MM.1S (cell line): ENCODE results near the gene MYO10.

Experiments
- DNase-seq: peaks from one replicate; pipeline ENCODE4 v3.0.0-alpha.2; 2015
- H2AFZ ChIP-seq: fragments of 300-600 bp; sonication (generic); 2 replicates; pipeline ENCODE4 v1.6.0; 2016; ENCODE audit warnings: antibody characterized with exemption, low read length
- H3F3A ChIP-seq: fragments of 300-600 bp; sonication (generic); 2 replicates; pipeline ENCODE4 v1.6.1; 2016; ENCODE audit warnings: mild to moderate bottlenecking, antibody characterized with exemption, low read length, moderate library complexity, mixed read lengths; ENCODE audit not compliant: insufficient read depth
- H3K27ac ChIP-seq: fragments of 300-600 bp; sonication (generic); 2 replicates; pipeline ENCODE4 v1.5.1; 2016; ENCODE audit warnings: mild to moderate bottlenecking, low read length
- H3K27me3 ChIP-seq: fragments of 300-600 bp; sonication (generic); replicated peaks from 2 replicates; pipeline ENCODE4 v1.6.0; 2016; ENCODE audit warnings: low read length; ENCODE audit not compliant: insufficient read depth
- H3K36me3 ChIP-seq: fragments of 300-600 bp; sonication (generic); replicated peaks from 2 replicates; pipeline ENCODE4 v1.6.1; 2016; ENCODE audit warnings: mild to moderate bottlenecking, low read length, mixed read lengths; ENCODE audit not compliant: insufficient read depth
- H3K4me1 ChIP-seq: fragments of 300-600 bp; sonication (generic); 2 replicates; pipeline ENCODE4 v1.6.1; 2016; ENCODE audit warnings: low read length, mixed read lengths
- H3K4me2 ChIP-seq: fragments of 300-600 bp; sonication (generic); 2 replicates; pipeline ENCODE4 v1.6.0; 2016; ENCODE audit warnings: low read depth, low read length
- H3K4me3 ChIP-seq: fragments of 300-600 bp; sonication (generic); 2 replicates; pipeline ENCODE4 v1.5.1; 2016; ENCODE audit warnings: low read length, mixed read lengths
- H3K79me2 ChIP-seq: fragments of 300-600 bp; sonication (generic); 2 replicates; pipeline ENCODE4 v1.6.1; 2016; ENCODE audit warnings: mixed run types, low read length, mixed read lengths
- H3K9ac ChIP-seq: fragments of 300-600 bp; sonication (generic); 2 replicates; pipeline ENCODE4 v1.6.1; 2016; ENCODE audit warnings: low read length, mixed read lengths
- H3K9me2 ChIP-seq: fragments of 300-600 bp; sonication (generic); replicated peaks from 2 replicates; pipeline ENCODE4 v1.6.1; 2016; ENCODE audit warnings: mild to moderate bottlenecking, low read length, mixed read lengths; ENCODE audit not compliant: insufficient read depth
- H3K9me3 ChIP-seq: fragments of 300-600 bp; sonication (generic); replicated peaks from 2 replicates; pipeline ENCODE4 v1.6.1; 2016; ENCODE audit warnings: mild to moderate bottlenecking, low read length, mixed read lengths; ENCODE audit not compliant: insufficient read depth
- H4K20me1 ChIP-seq: fragments of 300-600 bp; sonication (generic); 2 replicates; pipeline ENCODE4 v1.6.1; 2016; ENCODE audit warnings: mild to moderate bottlenecking, low read length, moderate library complexity, mixed read lengths; ENCODE audit not compliant: insufficient read depth
- CTCF ChIP-seq: fragments of 300-600 bp; sonication (generic); IDR thresholded peaks from 2 replicates; pipeline ENCODE4 v1.5.1; 2016; ENCODE audit warnings: antibody characterized with exemption, low read length, mixed read lengths
- EZH2 ChIP-seq: fragments of 300-600 bp; sonication (generic); optimal IDR thresholded peaks from 2 replicates; pipeline ENCODE3; 2017; ENCODE audit warnings: low read depth, mild to moderate bottlenecking, antibody characterized with exemption, low read length, mixed read lengths
- EZH2phosphoT487 ChIP-seq: fragments of 300-600 bp; sonication (generic); IDR thresholded peaks from 2 replicates; pipeline ENCODE4 v1.6.1; 2018; ENCODE audit warnings: antibody characterized with exemption, low read length

Gene MYO10

GRCh38 chr5:16907270-16907669 lies 28.8 kb downstream of the MYO10 start:
- no peaks in the 10 kb centered on the region for H3K36me3 ChIP-seq

GRCh38 chr5:16906255-16906654 lies 29.8 kb downstream of the MYO10 start:
- no peaks in the 10 kb centered on the region for H3K4me1 ChIP-seq
- no peaks in the 10 kb centered on the region for H3F3A ChIP-seq
- H4K20me1 ChIP-seq, result no peaks in the 10 kb centered on the region
- no peaks in the 10 kb centered on the region for H3K79me2 ChIP-seq
- no peak overlapping the region for H3K4me2 ChIP-seq
- H3K27ac ChIP-seq, result no peak overlapping the region
- no peaks in the 10 kb centered on the region for H3K9me3 ChIP-seq
- H3K27me3 ChIP-seq, result no peaks in the 10 kb centered on the region
- H3K4me3 ChIP-seq, result no peak overlapping the region
- H3K9me2 ChIP-seq, result no peaks in the 10 kb centered on the region
- TF ChIP-seq EZH2phosphoT487, result no peak
- no peak for TF ChIP-seq CTCF
- TF ChIP-seq EZH2, result no peak
- no peaks in the 10 kb centered on the region for H3K36me3 ChIP-seq
- no peak overlapping the region for H3K9ac ChIP-seq
- no peak for DNase-seq
- H2AFZ ChIP-seq, result no peak overlapping the region

More at GRCh38 chr5:16907270-16907669, 28.8 kb downstream of the MYO10 start:
- H3F3A ChIP-seq, result no peaks in the 10 kb centered on the region
- no peak overlapping the region for H3K4me2 ChIP-seq
- no peaks in the 10 kb centered on the region for H4K20me1 ChIP-seq
- DNase-seq, result no peak
- no peaks in the 10 kb centered on the region for H3K79me2 ChIP-seq
- no peak overlapping the region for H3K4me3 ChIP-seq
- no peak overlapping the region for H3K9ac ChIP-seq
- H3K9me2 ChIP-seq, result no peaks in the 10 kb centered on the region
- no peaks in the 10 kb centered on the region for H3K4me1 ChIP-seq
- TF ChIP-seq EZH2 (no peak), CTCF (no peak), EZH2phosphoT487 (no peak)
- no peaks in the 10 kb centered on the region for H3K9me3 ChIP-seq
- H3K27me3 ChIP-seq, result no peaks in the 10 kb centered on the region
- no peak overlapping the region for H2AFZ ChIP-seq
- no peak overlapping the region for H3K27ac ChIP-seq

- Histone ChIP-seq H3K4me1 (no peaks in the 10 kb centered on the region), H3K36me3 (no peaks in the 10 kb centered on the region), H3K79me2 (no peaks in the 10 kb centered on the region), H2AFZ (no peak overlapping the region), H3K4me2 (no peak overlapping the region), H4K20me1 (no peaks in the 10 kb centered on the region), H3K4me3 (no peak overlapping the region), H3K27me3 (no peaks in the 10 kb centered on the region), H3K9me3 (no peaks in the 10 kb centered on the region), H3K9ac (no peak overlapping the region), H3K9me2 (no peaks in the 10 kb centered on the region), H3F3A (no peaks in the 10 kb centered on the region), H3K27ac (no peak overlapping the region)
- DNase-seq, result no peak
- TF ChIP-seq EZH2phosphoT487 (no peak), EZH2 (no peak), CTCF (no peak)
Measured at GRCh38 chr5:16903480-16904300, 32.4 kb downstream of the MYO10 start.
